Smooth muscle cell (in vitro differentiated cells): ENCODE results near the gene RPL13. TPM values are rescaled to one million over a fixed set of nuclear protein-coding genes. Genes with fewer than 3 reads are reported as not detected.

Experiments used
- DNase-seq: peaks from one replicate; lab custom pipeline; 2025; ENCODE audit not compliant: unreplicated experiment; lab: John Stamatoyannopoulos, UW
- H2AFZ ChIP-seq: fragments of 200-600 bp; sonication (generic); 2 replicates; pipeline ENCODE4 v1.6.0; 2016; ENCODE audit warnings: antibody characterized with exemption, low read depth, mild to moderate bottlenecking
- H3F3A ChIP-seq: fragments of 200-600 bp; sonication (generic); 2 replicates; pipeline ENCODE4 v1.6.0; 2017; ENCODE audit warnings: antibody characterized with exemption, low read depth
- H3K27ac ChIP-seq: fragments of 200-600 bp; sonication (generic); 2 replicates; pipeline ENCODE4 v1.5.1; 2016; ENCODE audit warnings: low read depth, mild to moderate bottlenecking
- H3K27me3 ChIP-seq: fragments of 200-600 bp; sonication (generic); 2 replicates; pipeline ENCODE4 v1.6.1; 2016; ENCODE audit warnings: low read depth, mild to moderate bottlenecking
- H3K36me3 ChIP-seq: fragments of 200-600 bp; sonication (generic); 2 replicates; pipeline ENCODE4 v1.5.1; 2016; ENCODE audit warnings: low read depth
- H3K4me1 ChIP-seq: fragments of 200-600 bp; sonication (generic); 2 replicates; pipeline ENCODE4 v1.5.1; 2016; ENCODE audit warnings: low read depth
- H3K4me2 ChIP-seq: fragments of 200-600 bp; sonication (generic); 2 replicates; pipeline ENCODE4 v1.6.0; 2016; ENCODE audit warnings: mild to moderate bottlenecking
- H3K4me3 ChIP-seq: fragments of 200-600 bp; sonication (generic); 2 replicates; pipeline ENCODE4 v1.5.1; 2016; ENCODE audit warnings: mild to moderate bottlenecking
- H3K79me2 ChIP-seq: fragments of 200-600 bp; sonication (generic); 2 replicates; pipeline ENCODE4 v1.6.0; 2016; ENCODE audit warnings: low read depth, mild to moderate bottlenecking
- H3K9ac ChIP-seq: fragments of 200-600 bp; sonication (generic); 2 replicates; pipeline ENCODE4 v1.6.0; 2016; ENCODE audit warnings: low read depth
- H3K9me3 ChIP-seq: fragments of 200-600 bp; sonication (generic); replicated peaks from 2 replicates; pipeline ENCODE4 v1.5.1; 2016; ENCODE audit warnings: low read depth
- H4K20me1 ChIP-seq: fragments of 200-600 bp; sonication (generic); 2 replicates; pipeline ENCODE4 v1.6.0; 2016; ENCODE audit warnings: low read depth
- CTCF ChIP-seq: fragments of 200-600 bp; sonication (generic); IDR thresholded peaks from 2 replicates; pipeline ENCODE4 v1.5.1; 2017; ENCODE audit warnings: borderline replicate concordance, mild to moderate bottlenecking, antibody characterized with exemption; ENCODE audit not compliant: insufficient read depth, poor library complexity, severe bottlenecking
- WGBS: methylation state at CpG from one replicate; pipeline ENCODE4 v1.1.7; 2016; ENCODE audit warnings: low lambda C conversion rate; 5-methylcytosine and 5-hydroxymethylcytosine counted together
- polyA plus RNA-seq: library from polyadenylated mRNA; unstranded; fragments of >200 nt; fragmentation: Nextera tagmentation; extraction: Ambion mirVana; gene quantifications from 2 replicates; pipeline ENCODE4 v1.2.1, GENCODE V29; 2016
- total RNA-seq: library from RNA; depleted of rRNA; stranded (reverse); fragments of >200 nt; gene quantifications from 2 replicates; pipeline ENCODE4 v1.2.3, GENCODE V29; 2014

RPL13 gene
- total and polyA plus RNA-seq, 2 experiments from 2014 or later = 1,063 to 3,917 TPM

GRCh38 chr16:89581861-89582563, 21.5 kb downstream of the RPL13 start:
- no peak overlapping the region for H3K4me3 ChIP-seq
- peaks cover 3% of the 10 kb centered on the region for H3K27me3 ChIP-seq
- no peak for TF ChIP-seq CTCF
- H3F3A ChIP-seq = no peaks in the 10 kb centered on the region
- no peaks in the 10 kb centered on the region for H3K79me2 ChIP-seq
- H3K27ac ChIP-seq = peak overlapping the region; percentile 22
- H3K9me3 ChIP-seq = no peaks in the 10 kb centered on the region
- H3K36me3 ChIP-seq = no peaks in the 10 kb centered on the region
- DNase-seq = no peak
- no peak overlapping the region for H2AFZ ChIP-seq
- H3K9ac ChIP-seq = no peak overlapping the region
- WGBS = 79% methylated on average over 15 of the region's 15 CpGs
- no peak overlapping the region for H3K4me2 ChIP-seq
- H4K20me1 ChIP-seq = no peaks in the 10 kb centered on the region
- no peaks in the 10 kb centered on the region for H3K4me1 ChIP-seq

- no peaks in the 10 kb centered on the region for H3K36me3 ChIP-seq
- no peak for TF ChIP-seq CTCF
- H3K4me1 ChIP-seq = no peaks in the 10 kb centered on the region
- no peaks in the 10 kb centered on the region for H3K9me3 ChIP-seq
- H2AFZ ChIP-seq = no peak overlapping the region
- no peak overlapping the region for H3K4me3 ChIP-seq
- 98% methylated on average over 19 of the region's 19 CpGs for WGBS
- no peaks in the 10 kb centered on the region for H3F3A ChIP-seq
- H3K9ac ChIP-seq = no peak overlapping the region
- H4K20me1 ChIP-seq = no peaks in the 10 kb centered on the region
- DNase-seq = no peak
- no peak overlapping the region for H3K27ac ChIP-seq
- H3K79me2 ChIP-seq = no peaks in the 10 kb centered on the region
- H3K27me3 ChIP-seq = no peaks in the 10 kb centered on the region
- H3K4me2 ChIP-seq = no peak overlapping the region
Observed at GRCh38 chr16:89582614-89583196, 22.2 kb downstream of the RPL13 start.

GRCh38 chr16:89583197-89583894, 22.9 kb downstream of the RPL13 start:
- no peaks in the 10 kb centered on the region for H3K79me2 ChIP-seq
- no peaks in the 10 kb centered on the region for H3K27me3 ChIP-seq
- no peaks in the 10 kb centered on the region for H3F3A ChIP-seq
- no peaks in the 10 kb centered on the region for H4K20me1 ChIP-seq
- no peaks in the 10 kb centered on the region for H3K36me3 ChIP-seq
- no peak for DNase-seq
- no peak overlapping the region for H2AFZ ChIP-seq
- H3K9ac ChIP-seq = no peak overlapping the region
- WGBS = 94% methylated on average over 33 of the region's 36 CpGs
- no peak overlapping the region for H3K27ac ChIP-seq
- no peaks in the 10 kb centered on the region for H3K4me1 ChIP-seq
- TF ChIP-seq CTCF = no peak
- H3K9me3 ChIP-seq = no peaks in the 10 kb centered on the region
- no peak overlapping the region for H3K4me2 ChIP-seq
- H3K4me3 ChIP-seq = no peak overlapping the region
